ENCODE data around the gene XRCC1. TPM values are rescaled to one million over a fixed set of nuclear protein-coding genes. Genes with fewer than 3 reads are reported as not detected.

XRCC1 gene, protein sequence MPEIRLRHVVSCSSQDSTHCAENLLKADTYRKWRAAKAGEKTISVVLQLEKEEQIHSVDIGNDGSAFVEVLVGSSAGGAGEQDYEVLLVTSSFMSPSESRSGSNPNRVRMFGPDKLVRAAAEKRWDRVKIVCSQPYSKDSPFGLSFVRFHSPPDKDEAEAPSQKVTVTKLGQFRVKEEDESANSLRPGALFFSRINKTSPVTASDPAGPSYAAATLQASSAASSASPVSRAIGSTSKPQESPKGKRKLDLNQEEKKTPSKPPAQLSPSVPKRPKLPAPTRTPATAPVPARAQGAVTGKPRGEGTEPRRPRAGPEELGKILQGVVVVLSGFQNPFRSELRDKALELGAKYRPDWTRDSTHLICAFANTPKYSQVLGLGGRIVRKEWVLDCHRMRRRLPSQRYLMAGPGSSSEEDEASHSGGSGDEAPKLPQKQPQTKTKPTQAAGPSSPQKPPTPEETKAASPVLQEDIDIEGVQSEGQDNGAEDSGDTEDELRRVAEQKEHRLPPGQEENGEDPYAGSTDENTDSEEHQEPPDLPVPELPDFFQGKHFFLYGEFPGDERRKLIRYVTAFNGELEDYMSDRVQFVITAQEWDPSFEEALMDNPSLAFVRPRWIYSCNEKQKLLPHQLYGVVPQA
- 40.7 and 44.5 TPM in 2 replicates for total RNA-seq (2022)
- percentile 64 among the genes with signal in this experiment for Bru-seq, nascent RNA
- percentile 68 among the genes with signal in this experiment for BruChase-seq, experiment 1, labeled RNA remaining after a 2-hour chase
- percentile 76 among the genes with signal in this experiment for BruChase-seq, experiment 2, labeled RNA remaining after a 6-hour chase
- long read RNA-seq, transcript XRCC1-201 (17 exons, 2,802 nt): major isoform, 40 of 60 reads
- long read RNA-seq, partial matches to known transcripts: 14 of 60 reads
- long read RNA-seq, other reads (novel, unspliced or antisense): 5 of 60 reads

DNA sequence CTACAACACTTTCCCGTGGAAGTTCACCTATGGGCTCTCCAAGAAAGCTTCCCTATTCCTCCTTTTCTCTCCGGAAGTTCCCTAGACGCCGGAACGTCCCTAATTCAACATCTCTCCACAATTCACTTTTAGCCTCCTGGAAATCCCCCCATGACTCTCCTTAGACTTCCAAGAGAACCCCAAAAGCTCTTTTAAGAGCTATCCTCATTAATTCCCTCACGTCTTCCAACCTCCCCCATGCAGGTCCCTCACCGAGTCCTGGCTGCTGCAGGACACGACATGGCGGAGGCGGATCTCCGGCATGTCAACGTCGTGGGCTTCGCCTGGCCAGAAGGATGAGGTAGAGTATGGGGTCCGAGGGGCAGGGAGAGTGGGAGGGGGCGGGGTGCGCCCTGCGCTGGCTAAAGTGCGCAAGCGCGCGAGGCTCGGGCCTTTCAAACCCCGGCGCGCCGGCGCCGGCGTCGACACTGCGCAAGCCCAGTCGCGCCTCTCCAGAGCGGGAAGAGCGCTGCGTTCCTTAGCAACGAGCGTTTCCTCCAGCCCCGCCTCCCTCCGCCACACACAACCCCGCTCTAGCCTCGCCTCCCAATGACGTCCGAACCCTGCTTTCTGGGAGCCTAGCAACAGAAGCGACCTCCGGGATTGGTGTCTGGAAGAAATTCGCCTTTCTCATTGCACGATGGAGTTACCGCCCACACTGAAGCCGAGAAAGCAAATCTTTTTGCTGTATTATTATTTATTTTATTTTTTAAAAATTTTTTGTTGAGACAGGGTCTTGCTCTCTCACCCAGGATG lies at the start of gene XRCC1, which contains the start of gene PINLYP:
TSS of gene XRCC1 (minus strand) at position 372 of the 795 bp plus-strand sequence. CDS start at position 303, 69 bp downstream.
TSS of gene PINLYP (plus strand) at position 646 of the 795 bp plus-strand sequence. CDS start 1,391 bp downstream, outside the sequence.
- peak within 1 kb of the TSS; percentile 96 for H3K27ac Mint-ChIP-seq (ENCODE audit: unreplicated experiment)
- Histone ChIP-seq H3K27me3 (replicated peaks; ENCODE audit: control insufficient read depth, insufficient read depth, low read length) (no peaks in the 10 kb centered on the region), H3K36me3 (ENCODE audit: control insufficient read depth, insufficient read depth, low read length) (no peaks in the 10 kb centered on the region), H3K4me1 (no peaks in the 10 kb centered on the region), H3K4me3 (ENCODE audit: low read depth, low read length) (peak within 1 kb of the TSS; percentile 92), H3K9me3 (no peaks in the 10 kb centered on the region)
- peaks cover 7% of the 10 kb centered on the region for H3K36me3 Mint-ChIP-seq (ENCODE audit: insufficient read depth, unreplicated experiment)
- peak within 1 kb of the TSS; percentile 95 for H3K4me3 Mint-ChIP-seq (ENCODE audit: unreplicated experiment)
- TF ChIP-seq, protein P1, sequence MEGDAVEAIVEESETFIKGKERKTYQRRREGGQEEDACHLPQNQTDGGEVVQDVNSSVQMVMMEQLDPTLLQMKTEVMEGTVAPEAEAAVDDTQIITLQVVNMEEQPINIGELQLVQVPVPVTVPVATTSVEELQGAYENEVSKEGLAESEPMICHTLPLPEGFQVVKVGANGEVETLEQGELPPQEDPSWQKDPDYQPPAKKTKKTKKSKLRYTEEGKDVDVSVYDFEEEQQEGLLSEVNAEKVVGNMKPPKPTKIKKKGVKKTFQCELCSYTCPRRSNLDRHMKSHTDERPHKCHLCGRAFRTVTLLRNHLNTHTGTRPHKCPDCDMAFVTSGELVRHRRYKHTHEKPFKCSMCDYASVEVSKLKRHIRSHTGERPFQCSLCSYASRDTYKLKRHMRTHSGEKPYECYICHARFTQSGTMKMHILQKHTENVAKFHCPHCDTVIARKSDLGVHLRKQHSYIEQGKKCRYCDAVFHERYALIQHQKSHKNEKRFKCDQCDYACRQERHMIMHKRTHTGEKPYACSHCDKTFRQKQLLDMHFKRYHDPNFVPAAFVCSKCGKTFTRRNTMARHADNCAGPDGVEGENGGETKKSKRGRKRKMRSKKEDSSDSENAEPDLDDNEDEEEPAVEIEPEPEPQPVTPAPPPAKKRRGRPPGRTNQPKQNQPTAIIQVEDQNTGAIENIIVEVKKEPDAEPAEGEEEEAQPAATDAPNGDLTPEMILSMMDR (IDR thresholded peaks at IDR 0.05; ENCODE audit: insufficient read depth in 1 of 2, low read depth in 1 of 2, low read length in 1 of 2, severe bottlenecking in 1 of 2, unreplicated experiment in 1 of 2): no peak
- no peaks in the 10 kb centered on the region for H3K9me3 Mint-ChIP-seq (ENCODE audit: unreplicated experiment)
- ChIA-PET CTCF (interaction anchor here (1.0 to 1.4 kb wide), 3 partner anchors 19 to 21 kb away, joined by 4 to 6 read pairs (median 5); partner anchors contain the start of gene ZNF576), POLR2A (interaction anchor here (0.5 to 2.1 kb wide), 4 partner anchors 21 to 149 kb away, joined by 3 to 12 read pairs (median 3); partner anchors contain the start of genes IRGQ and ZNF576)
- intact Hi-C loops (cut with micrococcal nuclease; ENCODE audit: unreplicated experiment): loop anchor here (1.0 kb wide), 1 partner anchor 21 kb away; the partner anchor contains the start of genes IRGQ and ZNF576
- no peaks in the 10 kb centered on the region for H3K4me1 Mint-ChIP-seq (ENCODE audit: low read depth, unreplicated experiment)
- no TSS peak for BruUV-seq (replicated peaks)
- DNase-seq: peak; percentile 96 to 97
- H3K27me3 Mint-ChIP-seq (ENCODE audit: insufficient read depth, unreplicated experiment): peaks cover 10% of the 10 kb centered on the region

DNA sequence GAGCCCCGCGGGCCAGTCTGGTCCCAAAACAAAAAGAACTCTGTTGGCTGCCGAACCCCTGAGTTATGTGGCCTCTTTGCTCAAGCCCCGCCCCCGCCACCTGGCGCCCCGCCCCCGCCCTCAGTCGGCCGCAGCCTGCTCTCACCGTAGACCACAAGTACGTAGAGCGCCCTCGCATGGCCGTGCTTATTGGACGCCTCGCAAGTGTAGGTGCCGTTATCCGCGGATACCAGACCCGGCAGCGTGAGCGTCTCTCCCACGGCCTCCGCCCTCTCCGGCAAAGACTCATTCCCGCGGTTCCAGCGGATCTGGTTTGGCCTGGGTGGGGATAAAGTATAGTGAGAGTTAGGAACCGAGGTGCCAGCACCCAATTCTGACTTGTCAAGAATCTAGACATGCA lies 49.6 kb upstream of the XRCC1 start:
- no peaks in the 10 kb centered on the region for H3K9me3 ChIP-seq
- H3K4me1 ChIP-seq: 0 out of 2 replicates have a peak, but pooled peaks cover 4% of the 10 kb centered on the region
- ChIA-PET CTCF (no interaction called here), POLR2A (no interaction called here)
- Mint-ChIP-seq H3K27ac (ENCODE audit: unreplicated experiment) (no peak overlapping the region), H3K4me1 (ENCODE audit: low read depth, unreplicated experiment) (peaks cover 8% of the 10 kb centered on the region), H3K27me3 (ENCODE audit: insufficient read depth, unreplicated experiment) (no peaks in the 10 kb centered on the region), H3K36me3 (ENCODE audit: insufficient read depth, unreplicated experiment) (peaks cover 9% of the 10 kb centered on the region), H3K9me3 (ENCODE audit: unreplicated experiment) (no peaks in the 10 kb centered on the region), H3K4me3 (ENCODE audit: unreplicated experiment) (no peak overlapping the region)
- DNase-seq: no peak
- TF ChIP-seq, protein P1 (IDR thresholded peaks at IDR 0.05; ENCODE audit: insufficient read depth in 1 of 2, low read depth in 1 of 2, low read length in 1 of 2, severe bottlenecking in 1 of 2, unreplicated experiment in 1 of 2): no peak
- H3K4me3 ChIP-seq (ENCODE audit: low read depth, low read length): no peak overlapping the region
- H3K36me3 ChIP-seq (ENCODE audit: control insufficient read depth, insufficient read depth, low read length): no peaks in the 10 kb centered on the region
- H3K27me3 ChIP-seq (replicated peaks; ENCODE audit: control insufficient read depth, insufficient read depth, low read length): no peaks in the 10 kb centered on the region
- intact Hi-C loops (cut with micrococcal nuclease; ENCODE audit: unreplicated experiment): no loop called here
- BruUV-seq (replicated peaks): no TSS peak
